GM23338 (cell line): ENCODE data around the gene DNAL4. TPM values are rescaled to one million over a fixed set of nuclear protein-coding genes. Genes with fewer than 3 reads are reported as not detected.

Source experiments
- ATAC-seq: fragments of 200-7000 bp; cut with Tn5 transposase; 3 replicates; pipeline ENCODE4 v1.9.1; 2020
- DNase-seq: peaks from one replicate; pipeline ENCODE4 v3.0.0-alpha.2; 2015; ENCODE audit warnings: low spot score
- H2AFZ ChIP-seq: fragments of 200-600 bp; sonication (generic); 2 replicates; pipeline ENCODE4 v1.8.0; 2016; ENCODE audit warnings: antibody characterized with exemption, mild to moderate bottlenecking, moderate library complexity
- H3F3A ChIP-seq: fragments of 200-600 bp; sonication (generic); replicated peaks from 2 replicates; pipeline ENCODE4 v1.8.0; 2017; ENCODE audit warnings: antibody characterized with exemption, mixed run types, low read depth
- H3K27ac ChIP-seq: fragments of 200-600 bp; sonication (generic); 2 replicates; pipeline ENCODE4 v1.6.1; 2016; ENCODE audit warnings: low read depth
- H3K27me3 ChIP-seq: fragments of 200-600 bp; sonication (generic); 2 replicates; pipeline ENCODE4 v1.8.0; 2016; ENCODE audit warnings: mild to moderate bottlenecking, mixed run types, moderate library complexity; ENCODE audit not compliant: insufficient read depth
- H3K36me3 ChIP-seq: fragments of 200-600 bp; sonication (generic); 2 replicates; pipeline ENCODE4 v1.8.0; 2016; ENCODE audit warnings: mild to moderate bottlenecking; ENCODE audit not compliant: insufficient read depth
- H3K4me1 ChIP-seq: fragments of 200-600 bp; sonication (generic); 2 replicates; pipeline ENCODE4 v1.8.0; 2016; ENCODE audit warnings: mild to moderate bottlenecking, moderate library complexity; ENCODE audit not compliant: insufficient read depth
- H3K4me2 ChIP-seq: fragments of 200-600 bp; sonication (generic); 2 replicates; pipeline ENCODE4 v1.7.1; 2017; ENCODE audit warnings: mixed run types
- H3K4me3 ChIP-seq: fragments of 200-600 bp; sonication (generic); 2 replicates; pipeline ENCODE4 v1.6.1; 2016; ENCODE audit warnings: mixed run types
- H3K79me2 ChIP-seq: fragments of 200-600 bp; sonication (generic); replicated peaks from 2 replicates; pipeline ENCODE4 v1.8.0; 2017; ENCODE audit warnings: mild to moderate bottlenecking; ENCODE audit not compliant: insufficient read depth
- H3K9me2 ChIP-seq: fragments of 200-600 bp; sonication (generic); 2 replicates; pipeline ENCODE4 v1.8.0; 2017; ENCODE audit not compliant: insufficient read depth
- H4K20me1 ChIP-seq: fragments of 200-600 bp; sonication (generic); replicated peaks from 2 replicates; pipeline ENCODE4 v1.8.0; 2017; ENCODE audit warnings: mild to moderate bottlenecking; ENCODE audit not compliant: insufficient read depth
- H3K27ac Mint-ChIP-seq: 2 replicates; pipeline ENCODE4 v1.8.0; 2020; ENCODE audit warnings: inconsistent platforms, mild to moderate bottlenecking, moderate library complexity, mixed read lengths
- H3K27me3 Mint-ChIP-seq: 3 replicates; pipeline ENCODE4 v1.8.0; 2022; ENCODE audit warnings: low read depth, mild to moderate bottlenecking, moderate library complexity, mixed read lengths, inconsistent platforms; ENCODE audit not compliant: insufficient read depth, poor library complexity
- H3K36me3 Mint-ChIP-seq: 3 replicates; pipeline ENCODE4 v1.8.0; 2021; ENCODE audit warnings: low read depth, mild to moderate bottlenecking, inconsistent platforms, moderate library complexity, mixed read lengths
- H3K4me1 Mint-ChIP-seq: 3 replicates; pipeline ENCODE4 v1.8.0; 2020; ENCODE audit warnings: mild to moderate bottlenecking, inconsistent platforms, mixed read lengths
- H3K4me3 Mint-ChIP-seq: 3 replicates; pipeline ENCODE4 v1.8.0; 2021; ENCODE audit warnings: moderate library complexity, mild to moderate bottlenecking, inconsistent platforms, mixed read lengths
- H3K9me3 Mint-ChIP-seq: 3 replicates; pipeline ENCODE4 v1.8.0; 2020; ENCODE audit warnings: moderate library complexity, mild to moderate bottlenecking, inconsistent platforms, mixed read lengths
- CREB1 ChIP-seq: fragments of 250-450 bp; sonication (Bioruptor Pico); IDR thresholded peaks from 2 replicates; pipeline ENCODE4 v1.5.0; 2020; ENCODE audit warnings: low read depth, mild to moderate bottlenecking, moderate library complexity
- CTCF ChIP-seq, 2 experiments: fragments of 200-600 bp in 1 of 2; sonication (generic) in 1 of 2; conservative IDR thresholded peaks; 2 replicates each; pipeline versions ENCODE4 v1.5.1 to v1.6.1; 2016 to 2017; ENCODE audit warnings: antibody characterized with exemption in 2 of 2, low read depth in 2 of 2, mild to moderate bottlenecking in 2 of 2, moderate library complexity in 1 of 2
- ETS1 ChIP-seq: IDR thresholded peaks from 2 replicates; pipeline ENCODE4 v1.6.1; 2016; ENCODE audit warnings: antibody characterized with exemption
- EZH2 ChIP-seq: fragments of 200-600 bp; sonication (generic); IDR thresholded peaks from one replicate; pipeline ENCODE4 v1.8.0; 2017; ENCODE audit warnings: antibody characterized with exemption, mild to moderate bottlenecking, low read depth; ENCODE audit not compliant: unreplicated experiment
- EZH2phosphoT487 ChIP-seq: fragments of 200-600 bp; sonication (generic); IDR thresholded peaks from one replicate; pipeline ENCODE4 v1.8.1; 2018; ENCODE audit warnings: antibody characterized with exemption; ENCODE audit not compliant: unreplicated experiment
- JUNB ChIP-seq: IDR thresholded peaks from one replicate; pipeline ENCODE4 v1.6.1; 2016; ENCODE audit warnings: antibody characterized with exemption; ENCODE audit not compliant: unreplicated experiment
- NANOG ChIP-seq: IDR thresholded peaks from 2 replicates; pipeline ENCODE4 v1.6.1; 2016; ENCODE audit warnings: antibody characterized with exemption, borderline replicate concordance
- POLR2AphosphoS5 ChIP-seq: IDR thresholded peaks from 2 replicates; pipeline ENCODE4 v1.6.1; 2016; ENCODE audit warnings: antibody characterized with exemption, low read depth
- STAT1 ChIP-seq: IDR thresholded peaks from one replicate; pipeline ENCODE4 v1.6.1; 2016; ENCODE audit warnings: antibody characterized with exemption; ENCODE audit not compliant: unreplicated experiment
- ZNF114 ChIP-seq: fragments of 250-450 bp; sonication (Bioruptor Pico); IDR thresholded peaks from 2 replicates; pipeline ENCODE4 v1.5.0; 2020; ENCODE audit warnings: mild to moderate bottlenecking, moderate library complexity
- ZNF331 ChIP-seq: fragments of 250-450 bp; sonication (Bioruptor Pico); IDR thresholded peaks from 2 replicates; pipeline ENCODE4 v1.5.0; 2020; ENCODE audit warnings: low read depth, mild to moderate bottlenecking, moderate library complexity
- ZNF462 ChIP-seq: fragments of 250-450 bp; sonication (Bioruptor Pico); IDR thresholded peaks from 2 replicates; pipeline ENCODE4 v1.5.0; 2020; ENCODE audit warnings: mild to moderate bottlenecking, moderate library complexity
- polyA plus RNA-seq: library from polyadenylated mRNA; unstranded; fragments of >200 nt; fragmentation: Nextera tagmentation; extraction: Ambion mirVana; gene quantifications from 2 replicates; pipeline ENCODE4 v1.2.1, GENCODE V29; 2016
- total RNA-seq: library from RNA; depleted of rRNA; stranded (reverse); fragments of >200 nt; shearing (Covaris generic); gene quantifications from 2 replicates; pipeline ENCODE4 v1.2.3, GENCODE V29; 2014

DNAL4 gene
- total and polyA plus RNA-seq, 2 experiments from 2014 or later = 9.3 to 10.0 TPM

DNA sequence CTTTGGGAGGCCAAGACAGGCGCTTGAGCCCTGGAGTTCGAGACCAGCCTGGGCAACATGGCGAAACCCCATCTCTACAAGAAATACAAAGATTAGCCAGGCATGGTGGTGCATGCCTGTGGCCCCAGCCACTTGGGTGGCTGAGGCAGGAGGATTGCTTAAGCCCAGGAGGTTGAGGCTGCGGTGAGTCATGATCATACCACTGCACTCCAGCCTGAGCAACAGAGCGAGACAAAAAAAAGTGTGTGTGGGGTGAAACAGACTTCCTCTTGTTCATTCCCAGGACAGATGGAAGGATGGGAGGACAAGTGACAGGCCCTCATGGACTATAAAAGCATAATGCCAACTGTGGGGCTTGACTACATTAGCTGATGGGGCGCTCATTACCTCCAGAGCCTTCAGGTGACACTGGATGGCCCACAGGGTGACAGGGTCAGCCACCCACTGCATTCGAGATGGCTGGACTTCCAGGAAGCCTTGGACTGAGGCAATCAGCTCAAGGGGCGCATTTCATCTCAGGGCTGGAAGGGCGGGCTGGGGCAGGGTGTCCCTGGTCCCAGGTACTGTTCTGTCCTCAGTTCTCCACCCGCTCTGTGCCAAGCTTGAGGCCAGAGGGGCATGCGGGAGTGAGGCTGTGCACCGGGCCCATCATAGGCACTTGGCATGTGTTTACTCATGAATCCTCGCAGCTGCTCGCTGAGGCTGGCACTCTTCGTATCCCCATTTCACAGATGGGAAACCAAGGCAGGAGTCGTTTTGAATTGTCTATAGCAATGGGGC, 37.4 kb upstream of the DNAL4 start:
- Mint-ChIP-seq H3K9me3 (no peaks in the 10 kb centered on the region; the same call in 2 of the 3 replicates), H3K27ac (no peak overlapping the region), H3K36me3 (no peaks in the 10 kb centered on the region; the same call in 2 of the 3 replicates), H3K4me3 (no peak overlapping the region), H3K4me1 (peaks cover 14% of the 10 kb centered on the region), H3K27me3 (peaks cover 20% of the 10 kb centered on the region)
- Histone ChIP-seq H3K4me3 (no peak overlapping the region), H3K79me2 (no peaks in the 10 kb centered on the region), H3K9me2 (no peaks in the 10 kb centered on the region), H3K27ac (no peak overlapping the region), H2AFZ (no peak overlapping the region), H3K4me2 (no peak overlapping the region), H3K36me3 (no peaks in the 10 kb centered on the region), H3F3A (no peaks in the 10 kb centered on the region), H3K4me1 (peaks cover 11% of the 10 kb centered on the region), H4K20me1 (no peaks in the 10 kb centered on the region), H3K27me3 (no peaks in the 10 kb centered on the region)
- DNase-seq (no peak), ATAC-seq (no peak)
- TF ChIP-seq EZH2phosphoT487 = no peak
- TF ChIP-seq POLR2AphosphoS5 = no peak
- TF ChIP-seq ZNF331 (CRISPR knock-in tag) = no peak

GRCh38 chr22:38830845-38831108, 36.8 kb upstream of the DNAL4 start:
- H3K4me3 Mint-ChIP-seq = no peak overlapping the region
- H3K4me1 ChIP-seq = peaks cover 5% of the 10 kb centered on the region
- peaks cover 9% of the 10 kb centered on the region for H3K4me1 Mint-ChIP-seq
- H3K9me2 ChIP-seq = no peaks in the 10 kb centered on the region
- H3K4me3 ChIP-seq = no peak overlapping the region
- H3K4me2 ChIP-seq = no peak overlapping the region
- H3F3A ChIP-seq = no peaks in the 10 kb centered on the region
- no peaks in the 10 kb centered on the region for H3K36me3 ChIP-seq
- no peaks in the 10 kb centered on the region; the same call in 2 of the 3 replicates for H3K36me3 Mint-ChIP-seq
- no peak overlapping the region for H3K27ac ChIP-seq
- no peak for DNase-seq
- peaks cover 19% of the 10 kb centered on the region for H3K27me3 Mint-ChIP-seq
- no peak overlapping the region for H3K27ac Mint-ChIP-seq
- no peaks in the 10 kb centered on the region for H3K79me2 ChIP-seq
- H3K9me3 Mint-ChIP-seq = no peaks in the 10 kb centered on the region; the same call in 2 of the 3 replicates
- H4K20me1 ChIP-seq = no peaks in the 10 kb centered on the region
- no peak overlapping the region for H2AFZ ChIP-seq
- ATAC-seq = no peak
- no peaks in the 10 kb centered on the region for H3K27me3 ChIP-seq
- TF ChIP-seq EZH2phosphoT487 (no peak), EZH2 (no peak), ZNF114 (CRISPR knock-in tag) (no peak), ETS1 (no peak), ZNF331 (CRISPR knock-in tag) (no peak), CTCF (conservative IDR thresholded peaks at IDR 0.05; ENCODE audit: low read depth in 2 of 2) (no peak), JUNB (no peak), ZNF462 (no peak), STAT1 (no peak), NANOG (no peak), POLR2AphosphoS5 (no peak), CREB1 (CRISPR knock-in tag) (no peak)
